HG03097 (cell line): Measurements from ENCODE around the gene PFKL.
"Not testable (repeated sequence)": the region's sequence is repeated elsewhere in the genome, so short reads cannot be mapped to it uniquely, and the experiment has no call there.

Source experiments
- ATAC-seq: cut with Tn5 transposase; IDR thresholded peaks from one replicate; pipeline ENCODE4 v1.9.1; 2021; ENCODE audit not compliant: unreplicated experiment, low FRiP score

Gene PFKL

GRCh38 chr21:44354775-44355771 lies 55.2 kb downstream of the PFKL start:
- ATAC-seq = no peak

- no peak for ATAC-seq
These were observed 56.3 kb downstream of the PFKL start for GRCh38 chr21:44356160-44356559.

- no peak for ATAC-seq
These were observed 56.8 kb downstream of the PFKL start for GRCh38 chr21:44356636-44357035.

GRCh38 chr21:44357064-44357837 lies 57.4 kb downstream of the PFKL start:
- ATAC-seq = no peak

- ATAC-seq = no peak
These were observed 59.5 kb downstream of the PFKL start for GRCh38 chr21:44359396-44359795.

GRCh38 chr21:44360159-44360558 lies 60.3 kb downstream of the PFKL start:
- ATAC-seq = no peak

- ATAC-seq = not testable (repeated sequence)
These were observed 62.0 kb downstream of the PFKL start for GRCh38 chr21:44361903-44362302.

GRCh38 chr21:44363278-44363677 lies 63.4 kb downstream of the PFKL start:
- ATAC-seq = no peak

- ATAC-seq = no peak
These were observed 64.5 kb downstream of the PFKL start for GRCh38 chr21:44364151-44365053.

- no peak for ATAC-seq
These were observed 65.6 kb downstream of the PFKL start for GRCh38 chr21:44365251-44365966.

- ATAC-seq = no peak
These were observed 66.2 kb downstream of the PFKL start for GRCh38 chr21:44365967-44366585.

- ATAC-seq = no peak
These were observed 66.8 kb downstream of the PFKL start for GRCh38 chr21:44366586-44367211.

GRCh38 chr21:44368711-44369446 lies 69.0 kb downstream of the PFKL start:
- no peak for ATAC-seq

- no peak for ATAC-seq
These were observed 70.3 kb downstream of the PFKL start for GRCh38 chr21:44370027-44370735.

- ATAC-seq = no peak
These were observed 71.0 kb downstream of the PFKL start for GRCh38 chr21:44370786-44371410.

GRCh38 chr21:44371596-44371995 lies 71.7 kb downstream of the PFKL start:
- no peak for ATAC-seq

- ATAC-seq = no peak
These were observed 72.8 kb downstream of the PFKL start for GRCh38 chr21:44372616-44373015.
